Prostate gland (tissue), 2 donors: Measurements from ENCODE around the gene IFNGR1. TPM values are rescaled to one million over a fixed set of nuclear protein-coding genes. Genes with fewer than 3 reads are reported as not detected.

ENCODE experiments used
- DNase-seq: peaks from one replicate; pipeline ENCODE4 v3.0.0-alpha.2; 2019; ENCODE audit warnings: low spot score
- H3K27ac ChIP-seq, 2 donors: fragments of 200-600 bp; sonication (generic); 2 replicates each; pipeline ENCODE4 v1.5.1; 2017 to 2019
- H3K27me3 ChIP-seq: fragments of 200-600 bp; sonication (generic); replicated peaks from 2 replicates; pipeline ENCODE4 v1.5.1; 2019; ENCODE audit not compliant: insufficient read depth
- H3K36me3 ChIP-seq, 2 donors: fragments of 200-600 bp; sonication (generic); 1 replicate in 1 of 2; 2 replicates in 1 of 2; pipeline versions ENCODE4 v1.5.1 to v1.8.1; 2017 to 2019
- H3K4me1 ChIP-seq: fragments of 200-600 bp; sonication (generic); replicated peaks from 2 replicates; pipeline ENCODE4 v1.5.1; 2019
- H3K4me3 ChIP-seq, 2 donors: fragments of 200-600 bp; sonication (generic); 2 replicates each; pipeline ENCODE4 v1.5.1; 2017 to 2019
- H3K9me3 ChIP-seq: fragments of 200-600 bp; sonication (generic); 2 replicates; pipeline ENCODE4 v1.5.1; 2017
- CTCF ChIP-seq, 4 experiments: fragments of 200-600 bp in 2 of 4; fragments of 450-650 bp in 2 of 4; sonication (generic) in 2 of 4; IDR thresholded peaks; 1 replicate in 3 of 4; 2 replicates in 1 of 4; pipeline ENCODE4 v1.5.1; 2016 to 2019; ENCODE audit warnings: antibody characterized with exemption in 4 of 4, mild to moderate bottlenecking in 2 of 4, moderate library complexity in 2 of 4
- POLR2A ChIP-seq: fragments of 450-650 bp; IDR thresholded peaks from one replicate; pipeline ENCODE4 v1.6.1; 2016; ENCODE audit warnings: antibody characterized with exemption, mild to moderate bottlenecking
- POLR2AphosphoS5 ChIP-seq: sonication (generic); formaldehyde crosslinking; IDR thresholded peaks from one replicate; pipeline ENCODE4 v1.6.1; 2017; ENCODE audit warnings: antibody characterized with exemption
- WGBS: methylation state at CpG from one replicate; pipeline ENCODE4 v1.1.5; 2018; 5-methylcytosine and 5-hydroxymethylcytosine counted together
- intact Hi-C: fragments of 100-400 bp; cut with DNase I; formaldehyde crosslinking; loops from one replicate; pipeline ENCODE4 v1.14.2; 2022
- total RNA-seq, 2 donors: library from RNA; depleted of rRNA; stranded (reverse); fragments of >200 nt; gene quantifications; one replicate each; pipeline ENCODE4 v1.1.0, GENCODE V29; 2016

The IFNGR1 gene
- total RNA-seq, 2 donors from 2014 or later, result 65.3 to 93.7 TPM

GRCh38 chr6:137226697-137227096 lies 7.5 kb upstream of the IFNGR1 start:
- Histone ChIP-seq H3K4me1 (peaks cover 10% of the 10 kb centered on the region), H3K27ac (no peak overlapping the region), H3K4me3 (no peak overlapping the region), H3K36me3 (no peaks in the 10 kb centered on the region), H3K27me3 (no peaks in the 10 kb centered on the region), H3K9me3 (no peaks in the 10 kb centered on the region)
- no peak for DNase-seq
- WGBS, result 91% methylated on average over 4 of the region's 4 CpGs
- TF ChIP-seq POLR2AphosphoS5 (no peak), CTCF (IDR thresholded peaks at IDR 0.05) (no peak), POLR2A (no peak)
- intact Hi-C loops, result no loop called here

- no peaks in the 10 kb centered on the region for H3K27me3 ChIP-seq
- 88% methylated on average over 2 of the region's 2 CpGs for WGBS
- DNase-seq, result no peak
Measured at GRCh38 chr6:137224799-137225198, 5.6 kb upstream of the IFNGR1 start.

GRCh38 chr6:137223370-137224131 lies 4.4 kb upstream of the IFNGR1 start:
- H3K4me1 ChIP-seq, result peaks cover 23% of the 10 kb centered on the region
- H3K4me3 ChIP-seq, result no peak overlapping the region
- H3K9me3 ChIP-seq, result no peaks in the 10 kb centered on the region
- intact Hi-C loops, result no loop called here
- DNase-seq, result peak; percentile 69
- no peaks in the 10 kb centered on the region for H3K36me3 ChIP-seq
- TF ChIP-seq POLR2A, result no peak
- TF ChIP-seq POLR2AphosphoS5, result peak; percentile 84
- peak overlapping the region; percentile 42 to 53 for H3K27ac ChIP-seq
- 77% methylated on average over 6 of the region's 6 CpGs for WGBS
- H3K27me3 ChIP-seq, result no peaks in the 10 kb centered on the region

More at GRCh38 chr6:137224799-137225198, 5.6 kb upstream of the IFNGR1 start:
- Histone ChIP-seq H3K4me1 (peaks cover 21% of the 10 kb centered on the region), H3K36me3 (no peaks in the 10 kb centered on the region), H3K4me3 (no peak overlapping the region), H3K9me3 (no peaks in the 10 kb centered on the region), H3K27ac (peak overlapping the region in 1 of 2 donors; percentile 53)
- intact Hi-C loops, result no loop called here
- TF ChIP-seq POLR2A (no peak), CTCF (IDR thresholded peaks at IDR 0.05) (no peak), POLR2AphosphoS5 (no peak)

GRCh38 chr6:137222381-137222780 lies 3.2 kb upstream of the IFNGR1 start:
- Histone ChIP-seq H3K4me3 (no peak overlapping the region), H3K27ac (peak overlapping the region; percentile 79 to 84), H3K27me3 (no peaks in the 10 kb centered on the region), H3K36me3 (no peaks in the 10 kb centered on the region), H3K4me1 (peaks cover 28% of the 10 kb centered on the region), H3K9me3 (no peaks in the 10 kb centered on the region)
- 11% methylated on average over 3 of the region's 3 CpGs for WGBS
- intact Hi-C loops, result no loop called here
- DNase-seq, result peak; percentile 71
- TF ChIP-seq POLR2AphosphoS5, result peak; percentile 92
- TF ChIP-seq CTCF (IDR thresholded peaks at IDR 0.05), result no peak

GRCh38 chr6:137219664-137220252 lies 573 bp upstream of the IFNGR1 start:
- Histone ChIP-seq H3K9me3 (no peaks in the 10 kb centered on the region), H3K4me1 (peaks cover 35% of the 10 kb centered on the region), H3K27ac (peak overlapping the region; percentile 96 to 97), H3K4me3 (peak overlapping the region; percentile 72 to 94), H3K36me3 (no peaks in the 10 kb centered on the region), H3K27me3 (no peaks in the 10 kb centered on the region)
- TF ChIP-seq CTCF (IDR thresholded peaks at IDR 0.05) (no peak), POLR2A (no peak), POLR2AphosphoS5 (no peak)
- WGBS, result 49% methylated on average over 6 of the region's 6 CpGs
- DNase-seq, result no peak
- intact Hi-C loops, result no loop called here
